GM13976 (cell line): ENCODE measurements around the gene MLLT10.
A peak's percentile ranks its signal among the peaks of the same experiment; 100 is the strongest.
"Not testable (repeated sequence)": the region's sequence is repeated elsewhere in the genome, so short reads cannot be mapped to it uniquely, and the experiment has no call there.

Experiments
- DNase-seq: peaks from one replicate; pipeline ENCODE4 v3.0.0; 2012; ENCODE audit warnings: low spot score
- CTCF ChIP-seq: IDR thresholded peaks from 2 replicates; pipeline ENCODE4 v1.5.1; 2012; ENCODE audit warnings: borderline replicate concordance, mild to moderate bottlenecking; ENCODE audit not compliant: insufficient read depth; ENCODE audit errors: extremely low read depth, missing control alignments, control extremely low read depth
- in situ Hi-C: fragments of 300-500 bp; cut with MboI; formaldehyde crosslinking; loops from one replicate; pipeline ENCODE4 v1.12.0; 2022; ENCODE audit warnings: low sequenced_read_pairs, mixed read lengths, inconsistent platforms; ENCODE audit not compliant: unreplicated experiment

MLLT10 gene

DNA sequence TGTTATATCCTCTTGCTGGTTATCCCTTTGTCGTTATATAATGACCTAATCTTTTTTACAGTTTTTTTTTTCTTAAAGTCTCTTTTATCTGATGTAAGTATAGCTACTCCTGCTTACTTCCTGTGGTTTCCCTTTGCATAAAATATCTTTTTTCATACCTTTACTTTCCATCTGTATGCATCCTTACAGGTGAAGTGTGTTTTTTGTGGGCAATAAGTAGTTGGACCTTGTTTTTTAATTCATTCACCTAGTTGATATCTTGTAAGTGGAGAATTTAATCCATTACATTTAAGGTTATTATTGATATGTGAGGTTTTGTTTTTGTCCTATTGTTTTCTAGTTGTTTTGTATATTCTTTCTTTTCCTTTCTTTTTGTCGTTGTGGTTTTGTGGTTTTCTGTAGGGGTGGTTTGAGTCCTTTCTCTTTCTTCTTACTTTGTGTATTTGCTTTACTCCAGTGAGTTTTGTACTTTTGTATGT is 168.6 kb downstream of the MLLT10 start:
- in situ Hi-C loops, result no loop called here
- DNase-seq, result peak; percentile 51
- no peak for TF ChIP-seq CTCF

GRCh38 chr10:21705142-21705827 is 171.3 kb downstream of the MLLT10 start:
- no peak for TF ChIP-seq CTCF
- in situ Hi-C loops, result no loop called here
- DNase-seq, result no peak

- in situ Hi-C loops, result no loop called here
- no peak for DNase-seq
- no peak for TF ChIP-seq CTCF
These were observed 171.8 kb downstream of the MLLT10 start for GRCh38 chr10:21705828-21706176.

DNA sequence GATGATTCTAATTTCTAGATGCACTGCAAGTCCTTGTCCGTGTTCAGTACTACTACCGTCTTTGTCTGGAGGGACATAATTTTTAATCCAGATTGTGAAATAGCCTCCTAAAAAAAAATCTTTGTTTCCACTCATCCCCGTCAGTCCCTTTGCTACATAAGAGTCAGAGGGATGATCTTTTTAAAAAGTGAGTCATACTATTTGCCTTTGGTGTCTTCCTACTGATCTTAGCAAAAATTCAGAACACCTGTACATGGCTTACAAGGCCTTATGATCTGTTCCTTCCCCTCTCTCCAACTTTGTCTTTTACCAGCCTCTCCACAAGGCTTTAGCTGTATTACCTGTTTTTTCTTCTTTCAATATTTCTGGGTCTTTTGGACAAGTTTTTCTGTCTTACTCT is 173.5 kb downstream of the MLLT10 start:
- no peak for DNase-seq
- TF ChIP-seq CTCF, result no peak
- in situ Hi-C loops, result no loop called here

DNA sequence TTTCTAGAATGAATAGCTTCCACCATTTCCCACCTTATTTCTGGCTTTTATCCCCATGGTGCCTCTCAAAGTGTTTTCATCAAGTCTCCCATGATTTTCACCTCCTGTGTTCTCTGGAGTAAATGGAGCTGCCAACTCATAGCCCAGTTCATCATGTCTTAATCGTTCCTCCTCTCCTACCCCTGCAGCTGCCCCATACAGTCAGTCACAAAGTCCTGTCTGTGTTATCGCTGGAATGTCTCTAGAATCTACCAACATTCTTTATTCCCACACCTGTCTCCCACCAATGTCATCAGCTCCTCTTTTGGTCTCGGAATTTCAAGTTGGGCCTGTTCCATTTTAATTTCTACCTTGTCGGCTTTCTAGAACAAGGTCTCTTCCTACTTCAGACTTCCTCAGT is 178.9 kb downstream of the MLLT10 start:
- DNase-seq, result no peak
- TF ChIP-seq CTCF, result no peak
- in situ Hi-C loops, result no loop called here

DNA sequence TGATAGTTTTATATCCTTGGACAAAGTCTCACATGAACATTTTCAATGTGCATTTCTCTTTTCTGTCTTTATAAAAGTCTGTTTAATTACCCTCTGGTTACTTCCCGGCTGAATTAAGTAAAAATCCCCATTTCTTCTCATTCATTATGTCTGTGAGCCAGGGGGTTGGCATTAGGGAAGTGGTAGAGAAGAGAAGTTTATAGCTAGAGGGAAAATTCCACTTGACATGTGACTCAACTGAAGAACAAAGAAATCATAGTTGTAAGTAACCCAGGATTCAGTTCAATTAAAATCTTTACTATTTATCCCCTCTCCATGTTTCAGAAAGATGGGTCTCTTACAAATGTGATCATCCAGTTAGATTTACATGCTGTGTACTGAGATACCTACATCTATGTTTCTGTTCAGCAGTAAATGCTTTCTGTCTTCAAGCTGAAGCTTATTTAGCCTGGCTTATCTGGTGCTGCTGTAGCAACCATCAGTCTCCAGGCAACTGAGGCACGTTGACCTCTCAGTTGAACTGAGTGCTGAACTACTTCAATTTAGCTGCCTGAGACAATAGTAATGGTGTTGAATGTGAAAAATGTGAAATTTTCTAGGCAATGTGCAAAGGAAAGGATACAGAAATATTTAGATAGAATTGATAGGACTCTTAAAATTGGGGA is 181.6 kb downstream of the MLLT10 start:
- TF ChIP-seq CTCF, result no peak
- in situ Hi-C loops, result no loop called here
- no peak for DNase-seq

DNA sequence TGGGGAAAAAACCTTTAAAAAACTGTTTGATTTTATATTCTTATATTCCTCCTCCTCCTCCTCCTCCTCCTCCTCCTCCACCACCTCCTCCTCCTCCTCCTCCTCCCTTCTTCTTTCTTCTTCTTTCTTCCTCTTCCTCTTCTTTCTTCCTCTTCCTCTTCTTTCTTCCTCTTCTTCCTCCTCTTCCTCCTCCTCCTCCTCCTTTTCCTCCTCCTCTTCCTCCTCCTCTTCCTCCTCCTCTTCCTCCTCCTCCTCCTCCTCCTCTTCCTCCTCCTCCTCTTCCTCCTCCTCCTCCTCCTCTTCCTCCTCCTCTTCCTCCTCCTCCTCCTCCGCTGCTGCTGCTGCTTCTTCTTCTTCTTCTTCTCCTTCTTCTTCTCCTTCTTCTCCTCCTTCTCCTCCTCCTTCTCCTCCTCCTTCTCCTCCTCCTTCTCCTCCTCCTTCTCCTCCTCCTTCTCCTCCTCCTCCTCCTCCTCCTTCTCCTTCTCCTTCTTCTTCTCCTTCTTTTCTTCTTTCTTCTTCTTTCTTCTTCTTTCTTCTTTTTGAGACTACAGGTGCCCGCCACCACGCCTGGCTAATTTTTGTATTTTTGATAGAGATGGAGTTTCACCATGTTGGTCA is 183.5 kb downstream of the MLLT10 start:
- in situ Hi-C loops, DNase-seq: not testable (repeated sequence)
